GM18861 (cell line): ENCODE data around the gene POLR1G.

Experiments used
- ATAC-seq: cut with Tn5 transposase; IDR thresholded peaks from one replicate; pipeline ENCODE4 v1.9.1; 2021; ENCODE audit not compliant: unreplicated experiment

POLR1G gene, protein sequence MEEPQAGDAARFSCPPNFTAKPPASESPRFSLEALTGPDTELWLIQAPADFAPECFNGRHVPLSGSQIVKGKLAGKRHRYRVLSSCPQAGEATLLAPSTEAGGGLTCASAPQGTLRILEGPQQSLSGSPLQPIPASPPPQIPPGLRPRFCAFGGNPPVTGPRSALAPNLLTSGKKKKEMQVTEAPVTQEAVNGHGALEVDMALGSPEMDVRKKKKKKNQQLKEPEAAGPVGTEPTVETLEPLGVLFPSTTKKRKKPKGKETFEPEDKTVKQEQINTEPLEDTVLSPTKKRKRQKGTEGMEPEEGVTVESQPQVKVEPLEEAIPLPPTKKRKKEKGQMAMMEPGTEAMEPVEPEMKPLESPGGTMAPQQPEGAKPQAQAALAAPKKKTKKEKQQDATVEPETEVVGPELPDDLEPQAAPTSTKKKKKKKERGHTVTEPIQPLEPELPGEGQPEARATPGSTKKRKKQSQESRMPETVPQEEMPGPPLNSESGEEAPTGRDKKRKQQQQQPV

DNA sequence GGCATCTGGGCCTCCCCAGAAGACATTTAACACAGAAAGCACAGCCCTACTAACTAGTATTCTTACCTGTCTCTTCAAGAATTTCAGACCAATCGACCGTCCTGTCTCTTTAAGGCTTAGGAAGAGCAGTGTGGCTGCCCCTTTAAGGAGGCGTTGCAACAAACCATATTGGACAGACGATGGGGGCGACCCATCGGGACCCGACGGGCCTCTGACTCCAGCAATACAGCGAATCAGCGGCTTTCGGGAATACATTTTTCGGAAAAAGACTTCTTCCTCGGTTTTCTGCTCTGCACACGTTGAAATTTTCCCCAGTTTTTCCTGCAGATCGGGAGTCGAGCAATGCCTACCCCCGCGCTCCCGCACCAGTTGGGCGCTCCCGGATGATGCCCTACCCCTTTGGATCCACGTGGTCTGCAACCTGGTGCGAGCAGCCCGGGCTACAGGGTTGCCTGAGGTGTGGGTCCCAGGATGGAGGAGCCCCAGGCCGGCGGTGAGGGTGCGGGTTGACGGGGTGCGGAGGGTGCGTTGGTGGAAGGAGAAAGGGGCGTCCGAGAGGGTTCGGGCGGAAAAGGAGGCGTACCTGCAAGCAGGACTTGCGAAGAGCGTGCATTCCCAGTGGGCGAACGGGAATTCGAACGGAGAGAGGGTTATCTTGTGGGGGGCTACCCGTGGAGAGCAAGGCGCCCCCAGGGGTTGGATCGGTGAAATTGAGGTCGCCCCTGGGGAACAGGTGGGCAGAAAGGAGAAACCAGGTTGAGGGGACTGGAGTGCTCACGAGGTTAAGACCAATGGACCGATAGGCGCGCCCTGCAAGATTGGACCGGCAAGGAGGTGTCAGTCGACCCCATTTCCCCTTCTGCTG, at the start of gene POLR1G:
Gene POLR1G (plus strand): TSS at position 419 of the 865 bp plus-strand sequence. CDS start 53 bp downstream, at position 472.
- ATAC-seq, result peak; percentile 50

DNA sequence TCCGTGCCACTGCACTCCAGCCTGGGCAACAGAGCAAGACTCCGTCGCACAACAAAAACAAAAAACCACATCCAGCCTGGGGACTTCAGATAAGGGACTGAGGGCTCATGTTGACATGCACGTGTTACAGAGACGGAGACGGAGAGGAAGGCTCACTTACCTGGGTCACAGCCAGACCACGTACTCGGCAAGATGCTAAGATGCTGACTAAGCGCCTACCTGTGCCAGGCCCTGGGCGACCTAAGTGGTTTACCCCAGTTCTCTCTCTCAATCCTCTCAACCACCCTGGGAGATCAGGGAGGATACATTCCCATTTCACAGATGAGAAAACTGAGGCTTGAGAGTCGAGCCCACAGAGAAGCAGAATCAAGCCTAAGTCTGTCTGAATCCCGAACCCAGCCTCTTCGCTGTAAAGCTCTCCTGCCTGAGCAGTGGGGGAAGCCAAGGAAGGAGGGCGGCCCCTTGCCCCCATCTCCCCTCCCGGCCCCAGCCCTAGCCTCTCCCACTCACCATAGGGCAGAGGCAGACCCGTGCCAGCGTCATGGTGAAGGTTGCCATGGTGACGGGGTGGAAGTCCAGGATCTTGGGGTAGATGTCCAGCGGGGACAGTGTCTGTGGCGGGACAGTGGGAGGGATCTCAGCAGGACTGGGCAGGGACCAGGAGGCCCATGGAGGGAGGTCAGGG, 49.5 kb upstream of the POLR1G start:
- no peak for ATAC-seq

DNA sequence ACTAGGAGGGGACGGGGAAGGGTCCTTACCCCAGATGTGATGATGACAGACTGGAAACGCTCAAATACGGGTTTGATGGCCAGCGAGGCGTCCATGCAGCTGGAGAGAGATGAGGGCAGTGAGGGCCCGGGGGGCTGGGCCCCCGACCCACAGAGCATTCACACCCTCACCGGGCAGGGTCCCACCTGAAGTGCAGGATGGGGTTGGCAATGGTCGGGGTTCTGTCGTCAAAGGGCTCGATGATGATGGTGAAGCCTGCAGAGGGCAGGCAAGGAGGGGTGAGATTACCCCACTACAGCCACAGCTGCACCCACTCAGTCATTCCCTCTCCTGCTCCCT, 49.0 kb upstream of the POLR1G start:
- no peak for ATAC-seq

DNA sequence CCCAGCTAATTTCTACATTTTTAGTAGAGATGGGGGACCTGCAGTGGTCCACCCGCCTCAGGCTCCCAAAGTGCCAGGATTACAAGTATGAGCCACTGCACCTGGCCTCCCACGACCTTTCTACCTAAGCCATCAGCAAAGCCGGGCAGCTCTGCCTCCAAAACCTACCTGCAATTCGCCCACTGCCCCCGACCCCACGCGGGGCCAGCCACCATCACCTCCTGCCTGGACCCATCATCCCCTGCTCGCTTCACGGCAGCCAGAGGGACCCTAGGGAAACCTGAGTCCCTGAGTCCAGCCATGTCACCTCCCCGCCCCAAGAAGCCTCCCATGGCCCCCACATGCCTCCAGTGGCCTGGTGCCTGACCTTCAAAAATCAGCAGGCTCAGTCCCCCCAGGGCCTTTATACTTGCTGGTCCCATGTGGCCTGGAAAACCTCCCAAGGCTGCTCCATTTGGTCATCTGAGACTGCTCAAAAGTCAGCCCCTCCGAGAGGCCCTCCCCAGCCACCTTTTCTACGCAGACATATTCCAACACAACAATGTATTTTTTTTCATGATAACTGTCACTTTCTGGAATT, 48.1 kb upstream of the POLR1G start:
- no peak for ATAC-seq

DNA sequence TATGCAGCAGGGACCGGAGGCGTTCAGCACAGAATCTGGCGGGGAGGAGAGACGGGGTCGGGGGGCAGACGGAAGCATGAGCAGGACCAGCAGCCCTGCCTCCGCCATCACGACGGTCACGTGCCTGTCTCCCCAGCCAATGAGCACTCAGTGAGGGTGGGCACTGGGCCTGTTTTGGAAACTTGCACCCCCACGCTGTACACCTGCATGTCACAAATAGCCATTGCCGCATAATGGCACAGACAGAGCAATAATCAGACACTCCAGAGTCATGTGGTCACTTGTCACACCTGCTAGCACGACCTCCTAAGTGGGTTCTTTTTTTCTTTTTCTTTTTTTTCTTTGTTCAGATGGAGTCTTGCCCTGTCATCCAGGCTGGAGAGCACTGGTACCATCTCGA, 44.8 kb upstream of the POLR1G start:
- no peak for ATAC-seq

DNA sequence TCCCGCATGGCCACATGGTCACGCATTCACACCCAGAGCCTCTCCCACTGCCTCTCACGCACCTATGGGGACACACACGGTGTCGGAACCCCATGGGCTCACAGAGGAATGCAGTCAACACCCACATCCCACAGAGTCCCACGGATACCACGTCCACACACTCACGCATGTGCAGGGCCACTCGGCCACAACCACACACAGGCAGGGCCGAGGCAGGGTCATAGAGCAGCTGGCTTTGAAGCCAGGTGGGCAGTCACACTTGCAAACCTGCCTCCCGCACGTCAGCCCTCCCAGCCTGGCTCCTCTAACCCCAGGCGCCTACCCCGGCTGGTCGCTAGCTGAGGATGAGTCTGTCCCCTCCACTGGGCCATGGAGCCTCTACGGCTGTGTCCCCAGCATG, 44.2 kb upstream of the POLR1G start:
- ATAC-seq, result no peak

DNA sequence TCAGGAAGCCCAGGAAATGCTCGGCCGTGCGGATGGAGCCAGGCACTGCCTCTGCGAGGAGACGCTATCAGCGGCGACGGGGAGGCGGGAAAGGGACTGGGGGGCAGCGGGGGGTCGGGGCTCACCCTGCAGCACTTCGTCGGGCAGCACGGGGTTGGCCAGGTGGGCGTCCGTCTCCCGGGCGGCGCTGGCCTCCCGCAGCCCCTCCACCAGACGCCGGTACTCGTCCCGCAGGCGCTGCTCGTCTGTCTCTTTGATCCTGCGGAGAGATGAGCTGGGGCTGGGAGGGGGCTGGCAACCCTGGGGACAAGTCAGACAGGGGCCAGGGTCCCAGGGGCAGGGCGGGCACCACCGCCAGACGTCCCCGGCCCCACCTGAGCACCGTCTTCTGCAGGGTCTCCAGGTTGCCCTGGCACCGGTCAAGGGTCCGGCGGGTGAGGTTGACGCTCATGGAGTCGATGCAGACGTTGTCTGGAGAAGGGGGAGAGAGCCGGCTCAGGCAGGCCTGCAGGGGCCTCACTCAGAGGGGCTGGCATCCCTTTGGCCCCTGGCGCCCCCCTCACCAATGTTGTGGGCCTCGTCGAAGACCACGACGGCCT, 42.5 kb upstream of the POLR1G start:
- no peak for ATAC-seq

DNA sequence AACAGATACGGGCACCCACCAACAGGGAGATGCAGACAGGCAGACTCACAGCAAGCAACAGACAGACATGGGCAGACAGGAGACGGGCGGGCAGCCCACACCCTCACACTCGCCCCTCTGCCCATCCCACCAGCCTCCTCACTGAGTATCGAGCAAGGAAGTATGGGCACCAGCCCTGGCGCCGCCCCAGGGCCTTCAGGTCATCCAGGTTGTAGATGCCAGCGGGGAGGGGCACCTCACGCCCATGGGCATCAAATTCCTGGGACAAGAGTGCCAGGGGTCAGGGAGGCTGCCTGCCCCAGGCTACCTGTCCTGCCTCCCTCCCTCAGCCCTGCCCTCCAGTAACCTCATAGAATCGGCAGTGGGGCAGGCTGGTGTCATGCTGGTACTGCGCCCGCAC, 41.7 kb upstream of the POLR1G start:
- ATAC-seq, result no peak

DNA sequence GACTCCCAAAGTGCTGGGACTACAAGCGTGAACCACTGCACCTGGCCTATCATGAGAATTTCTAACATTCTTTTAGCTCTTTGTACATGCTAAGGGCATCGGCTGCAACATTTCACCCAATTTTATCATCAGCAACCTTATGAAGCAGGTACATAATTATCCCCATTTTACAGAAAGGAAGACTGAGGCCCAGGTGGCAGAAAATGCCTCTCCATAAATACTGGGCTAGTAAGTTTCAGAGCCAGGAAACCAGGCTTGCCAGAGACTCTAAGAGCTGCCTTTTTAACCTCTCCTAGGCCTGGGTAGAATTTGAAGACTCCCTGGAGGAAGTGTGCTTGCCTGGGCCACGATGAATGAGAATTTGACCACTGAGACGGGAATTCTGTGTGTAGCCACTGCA, 38.3 kb upstream of the POLR1G start:
- no peak for ATAC-seq

DNA sequence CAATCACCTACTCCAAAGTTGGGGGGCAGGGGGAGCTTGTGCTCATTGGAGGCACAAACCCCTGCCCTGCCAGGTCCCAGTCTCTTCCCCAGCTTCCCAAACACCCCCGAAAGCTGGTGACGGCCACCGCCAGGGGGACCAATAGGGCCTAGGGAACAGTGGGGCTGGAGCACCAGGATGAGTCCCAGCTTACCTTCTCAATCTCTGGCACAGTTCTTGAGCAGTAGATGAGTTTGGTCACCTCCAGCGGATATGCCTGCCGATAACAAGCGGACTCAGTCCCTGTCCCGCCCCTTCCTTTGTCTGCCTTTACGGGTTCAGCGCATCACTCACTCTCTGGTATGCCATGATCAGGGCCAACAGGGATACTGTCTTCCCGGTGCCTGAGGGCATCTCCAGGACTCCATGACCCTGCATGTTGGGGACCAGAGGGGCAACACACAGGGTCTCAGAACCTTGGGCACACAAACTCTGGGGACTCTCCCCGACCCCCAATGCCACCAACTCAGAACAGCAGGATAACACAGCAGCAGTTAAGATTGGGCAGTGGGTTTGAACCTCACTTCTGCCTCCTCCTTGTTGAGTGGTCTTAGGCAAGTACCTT, 37.6 kb upstream of the POLR1G start:
- ATAC-seq, result no peak

DNA sequence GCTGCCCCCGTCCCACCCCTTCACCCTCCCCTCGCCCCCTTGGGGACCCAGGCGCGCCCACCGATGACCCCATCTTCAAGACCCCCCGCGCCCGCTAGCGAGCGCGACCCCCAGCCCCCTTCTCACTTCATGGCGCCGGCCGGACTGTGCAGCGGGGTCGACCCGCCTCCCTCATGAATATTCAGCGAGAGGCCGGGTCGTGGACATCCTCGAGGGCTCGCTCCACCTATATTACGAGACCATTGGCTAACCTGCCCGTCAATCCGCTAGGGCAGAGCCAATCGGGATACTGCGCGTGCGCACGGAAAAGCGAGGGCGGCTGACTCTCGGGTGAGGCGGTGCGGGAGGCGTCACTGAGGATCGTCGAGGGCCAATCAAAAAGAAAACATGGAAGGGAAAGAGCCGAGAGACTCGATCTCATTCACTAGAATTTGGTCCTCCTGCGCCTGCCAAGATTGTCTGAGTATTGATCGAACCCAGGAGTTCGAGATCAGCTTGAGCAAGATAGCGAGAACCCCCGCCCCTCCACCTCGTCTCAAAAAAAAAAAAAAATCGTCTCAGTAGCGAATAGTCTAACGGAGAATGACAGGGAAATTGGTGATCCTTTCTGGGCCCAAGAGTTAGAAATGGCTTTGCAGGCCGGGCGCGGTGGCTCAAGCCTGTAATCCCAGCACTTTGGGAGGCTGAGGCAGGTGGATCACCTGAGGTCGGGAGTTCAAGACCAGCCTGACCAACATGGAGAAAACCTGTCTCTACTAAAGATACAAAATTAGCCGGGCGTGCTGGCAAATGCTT, 35.8 kb upstream of the POLR1G start, which contains the start of gene ERCC2:
Gene ERCC2 (minus strand): TSS at position 164 of the 795 bp plus-strand sequence. CDS start 33 bp downstream, at position 131.
- peak; percentile 95 for ATAC-seq

DNA sequence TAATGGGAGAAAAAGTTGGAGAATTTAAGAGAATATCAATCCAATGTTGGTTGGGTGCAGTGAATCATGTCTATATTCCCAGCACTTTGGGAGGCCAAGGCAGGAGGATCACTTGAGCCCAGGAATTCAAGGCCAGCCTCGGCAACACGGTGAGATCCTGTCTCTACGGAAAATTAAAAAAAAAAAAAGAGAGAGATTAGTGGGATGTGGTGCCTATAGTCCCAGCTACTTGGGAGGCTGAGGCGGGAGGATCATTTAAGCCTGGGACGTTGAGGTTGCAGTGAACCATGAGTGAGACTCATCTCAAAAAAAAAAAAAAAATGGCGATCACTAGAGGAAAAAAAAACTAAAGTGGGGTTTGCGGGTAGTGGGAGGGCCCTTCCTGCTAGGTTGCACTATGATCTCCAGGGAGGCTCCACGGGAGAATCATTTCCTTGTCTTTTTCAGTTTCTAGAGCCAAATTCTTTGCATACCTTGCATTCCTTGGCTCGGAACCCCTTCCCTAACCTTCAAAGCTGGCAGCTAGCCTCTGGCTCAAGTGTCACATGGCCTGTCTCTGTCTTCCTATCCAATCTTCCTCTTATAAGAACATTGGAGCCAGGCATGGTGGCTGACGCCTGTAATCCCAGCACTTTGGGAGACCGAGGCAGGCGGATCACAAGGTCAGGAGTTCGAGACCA, 30.3 kb upstream of the POLR1G start:
- ATAC-seq, result no peak

DNA sequence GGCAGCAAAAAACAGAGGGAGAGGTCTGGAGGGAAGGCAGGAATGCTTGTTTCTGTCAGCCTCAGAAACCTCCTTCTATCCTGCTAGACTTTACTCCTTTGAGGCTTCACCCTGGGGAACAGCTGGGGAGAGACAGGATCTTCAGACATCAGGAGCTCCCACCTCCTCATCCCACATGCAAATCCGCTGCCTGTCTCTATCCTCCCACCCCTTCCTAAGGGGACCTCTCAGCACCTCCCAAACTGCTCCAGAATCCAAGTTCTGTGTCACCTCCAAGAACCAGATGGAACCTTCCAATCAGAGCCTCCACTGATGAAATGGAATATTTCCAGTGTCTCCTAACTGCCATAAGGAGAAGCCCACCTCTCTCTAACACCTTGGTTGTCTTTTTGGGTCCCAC, 26.3 kb upstream of the POLR1G start:
- no peak for ATAC-seq

DNA sequence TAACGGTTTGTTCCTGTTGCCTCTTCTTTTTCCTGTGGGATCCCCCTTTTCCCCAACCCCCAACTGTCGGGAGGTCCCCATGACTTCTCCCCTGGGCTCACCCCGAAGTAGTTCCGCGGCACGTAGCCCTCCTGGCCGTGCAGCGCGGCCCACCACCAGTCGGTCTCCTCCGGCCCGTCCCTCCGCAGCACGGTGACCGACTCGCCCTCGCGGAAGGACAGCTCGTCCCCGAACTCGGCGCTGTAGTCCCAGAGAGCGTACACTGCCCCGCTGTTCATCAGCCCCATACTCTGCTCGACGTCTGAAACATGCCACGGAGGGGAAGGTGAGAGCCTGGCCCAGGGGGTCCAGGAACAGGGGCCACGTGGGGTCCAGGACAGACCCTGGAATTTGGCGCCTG, 24.0 kb upstream of the POLR1G start:
- ATAC-seq, result no peak

DNA sequence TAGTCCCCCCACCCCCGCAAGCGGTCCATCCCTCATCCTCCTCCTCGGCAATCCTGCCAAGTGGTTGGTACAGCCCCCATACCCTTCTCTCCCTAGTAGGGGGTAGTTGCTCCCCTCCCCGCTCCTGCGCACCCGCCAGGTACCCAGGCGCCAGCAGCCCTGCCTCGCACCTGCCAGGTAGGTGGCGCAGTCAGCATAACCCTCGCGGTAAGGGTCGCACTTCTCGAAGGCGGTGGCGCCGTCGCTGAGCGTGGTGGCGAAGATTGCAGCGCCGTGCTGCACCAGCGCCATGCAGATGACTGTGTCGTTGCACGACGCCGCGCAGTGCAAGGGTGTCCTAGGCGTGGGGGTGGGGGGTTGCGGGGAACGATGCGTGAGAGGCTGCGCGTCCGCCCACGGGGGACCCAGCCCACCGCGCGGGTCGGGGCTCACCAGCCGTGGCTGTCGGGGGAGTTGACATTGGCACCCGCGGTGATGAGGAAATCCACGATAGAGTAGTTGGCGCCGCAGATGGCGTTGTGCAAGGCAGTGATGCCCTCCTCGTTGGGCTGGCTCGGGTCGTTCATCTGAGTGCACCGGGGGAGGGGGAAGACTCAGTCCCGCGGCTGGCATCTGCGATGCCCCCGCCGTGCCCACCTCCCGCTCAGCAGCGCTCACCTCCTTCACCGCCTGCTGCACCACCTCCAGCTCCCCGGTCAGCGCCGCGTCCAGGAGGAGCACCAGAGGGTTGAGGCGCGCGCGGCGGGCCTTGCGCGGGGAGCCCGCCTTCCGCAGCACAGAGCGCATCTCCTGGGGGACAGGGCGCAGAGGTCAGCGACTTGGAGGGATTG, 20.8 kb upstream of the POLR1G start:
- no peak for ATAC-seq

DNA sequence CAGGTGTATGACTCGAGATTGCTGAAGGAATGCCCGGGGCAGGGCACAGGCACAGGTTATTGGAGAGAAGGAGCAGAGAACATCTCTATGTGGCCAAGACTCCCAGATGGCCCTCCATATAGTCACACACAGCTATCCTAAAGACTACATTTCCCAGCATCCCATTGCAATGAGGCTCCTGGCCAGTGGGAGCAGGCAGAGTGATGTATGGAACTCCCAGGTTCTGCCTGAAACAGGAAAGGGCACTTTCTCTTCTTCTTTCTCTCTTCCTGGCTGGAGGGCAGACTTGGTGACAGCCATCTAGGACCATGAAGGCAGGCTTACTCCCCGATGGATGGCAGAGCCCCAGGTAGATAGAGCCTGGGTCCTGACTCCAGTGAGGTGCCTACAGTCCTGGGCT, 15.1 kb upstream of the POLR1G start:
- no peak for ATAC-seq

DNA sequence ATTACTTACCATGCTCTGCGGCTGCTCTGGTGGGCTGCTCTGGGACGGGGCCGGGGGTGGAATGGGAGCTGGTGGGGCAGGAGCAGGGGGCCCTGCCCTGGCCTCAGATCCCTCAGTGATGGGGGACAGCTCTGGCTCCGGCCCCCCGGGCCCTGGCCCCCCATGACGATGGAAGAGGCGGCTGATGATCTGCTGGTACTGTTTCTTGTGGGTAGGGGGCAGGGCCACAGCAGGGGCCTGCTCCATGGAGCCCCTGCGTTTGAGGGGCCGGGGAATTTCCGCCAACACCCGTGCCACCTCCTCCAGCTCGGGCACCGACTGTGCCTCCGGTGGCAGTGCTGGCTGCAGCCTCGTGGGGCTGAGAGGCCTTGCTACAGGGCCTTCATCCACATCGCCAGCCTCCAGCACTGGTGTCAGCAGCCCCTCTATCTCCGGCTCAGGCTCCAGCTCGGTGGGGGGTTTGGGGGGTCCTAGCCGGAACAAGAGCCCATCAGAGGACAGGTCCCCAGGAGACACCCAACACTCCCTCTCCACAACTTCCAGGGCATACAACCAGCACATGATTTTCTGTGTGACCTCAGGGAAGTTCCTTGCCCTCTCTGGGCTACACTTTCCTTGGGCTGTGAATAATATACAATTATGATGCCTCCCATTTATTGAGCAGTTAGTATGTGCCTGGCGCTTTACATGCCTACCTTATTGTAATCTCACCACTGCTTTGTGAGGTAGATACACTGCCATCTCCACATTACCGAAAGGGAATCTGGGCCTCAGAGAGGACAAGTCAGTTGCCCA, 14.4 kb upstream of the POLR1G start:
- no peak for ATAC-seq
